ENCODE data around the gene KIR3DL2. TPM values are rescaled to one million over a fixed set of nuclear protein-coding genes. Genes with fewer than 3 reads are reported as not detected.

Gene KIR3DL2
- total RNA-seq, 1 donor from 2014 or later: not detected

DNA sequence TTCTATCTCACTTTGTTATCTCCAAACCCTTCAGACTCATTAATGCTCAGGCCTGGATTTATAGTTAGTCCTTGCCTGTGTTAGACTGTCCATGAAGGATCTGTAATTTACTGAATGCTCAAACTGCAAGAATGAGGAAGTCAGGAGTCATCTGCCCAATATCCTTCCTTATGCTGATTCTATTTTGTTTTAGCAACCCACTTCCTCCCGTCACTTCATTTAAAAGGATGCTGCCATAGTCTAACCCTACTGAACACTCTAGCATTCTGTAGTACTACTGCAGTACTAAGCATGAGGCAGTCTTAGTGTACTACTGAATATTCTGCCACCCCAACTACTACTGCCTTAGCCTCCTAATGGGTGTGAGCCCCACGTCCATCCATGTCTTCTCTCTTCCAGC, 25.3 kb downstream of the KIR3DL2 start:
- Mint-ChIP-seq H3K27me3 (ENCODE audit: low read depth) (peaks cover 23% of the 10 kb centered on the region), H3K27ac (no peak overlapping the region), H3K4me1 (no peaks in the 10 kb centered on the region), H3K9me3 (peaks cover 8% of the 10 kb centered on the region), H3K4me3 (no peak overlapping the region), H3K36me3 (no peaks in the 10 kb centered on the region)
- DNase-seq (ENCODE audit: low spot score in 2 of 2, unreplicated experiment in 2 of 2): no peak
- TF ChIP-seq, protein P1, sequence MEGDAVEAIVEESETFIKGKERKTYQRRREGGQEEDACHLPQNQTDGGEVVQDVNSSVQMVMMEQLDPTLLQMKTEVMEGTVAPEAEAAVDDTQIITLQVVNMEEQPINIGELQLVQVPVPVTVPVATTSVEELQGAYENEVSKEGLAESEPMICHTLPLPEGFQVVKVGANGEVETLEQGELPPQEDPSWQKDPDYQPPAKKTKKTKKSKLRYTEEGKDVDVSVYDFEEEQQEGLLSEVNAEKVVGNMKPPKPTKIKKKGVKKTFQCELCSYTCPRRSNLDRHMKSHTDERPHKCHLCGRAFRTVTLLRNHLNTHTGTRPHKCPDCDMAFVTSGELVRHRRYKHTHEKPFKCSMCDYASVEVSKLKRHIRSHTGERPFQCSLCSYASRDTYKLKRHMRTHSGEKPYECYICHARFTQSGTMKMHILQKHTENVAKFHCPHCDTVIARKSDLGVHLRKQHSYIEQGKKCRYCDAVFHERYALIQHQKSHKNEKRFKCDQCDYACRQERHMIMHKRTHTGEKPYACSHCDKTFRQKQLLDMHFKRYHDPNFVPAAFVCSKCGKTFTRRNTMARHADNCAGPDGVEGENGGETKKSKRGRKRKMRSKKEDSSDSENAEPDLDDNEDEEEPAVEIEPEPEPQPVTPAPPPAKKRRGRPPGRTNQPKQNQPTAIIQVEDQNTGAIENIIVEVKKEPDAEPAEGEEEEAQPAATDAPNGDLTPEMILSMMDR (IDR thresholded peaks at IDR 0.05; ENCODE audit: unreplicated experiment): no peak

DNA sequence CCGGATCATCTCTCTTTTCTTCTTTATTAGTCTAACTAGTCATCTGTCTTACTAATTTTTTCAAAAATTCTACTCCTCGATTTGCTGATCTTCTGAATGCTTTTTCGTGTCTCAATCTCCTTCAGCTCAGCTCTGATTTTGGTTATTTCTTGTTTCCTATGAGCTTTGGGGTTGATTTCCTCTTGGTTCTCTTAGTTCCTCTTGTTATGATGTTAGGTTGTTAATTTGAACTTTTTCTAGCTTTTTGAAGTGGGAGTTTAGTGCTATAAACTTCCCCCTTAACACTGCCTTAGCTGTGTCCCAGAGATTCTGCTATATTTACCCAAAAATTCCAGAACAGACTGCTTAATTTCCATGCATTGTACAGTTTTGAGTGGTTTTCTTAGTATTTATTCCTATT, 27.2 kb downstream of the KIR3DL2 start:
- Mint-ChIP-seq H3K4me1 (peaks cover 3% of the 10 kb centered on the region), H3K27me3 (ENCODE audit: low read depth) (peaks cover 34% of the 10 kb centered on the region), H3K4me3 (no peak overlapping the region)

DNA sequence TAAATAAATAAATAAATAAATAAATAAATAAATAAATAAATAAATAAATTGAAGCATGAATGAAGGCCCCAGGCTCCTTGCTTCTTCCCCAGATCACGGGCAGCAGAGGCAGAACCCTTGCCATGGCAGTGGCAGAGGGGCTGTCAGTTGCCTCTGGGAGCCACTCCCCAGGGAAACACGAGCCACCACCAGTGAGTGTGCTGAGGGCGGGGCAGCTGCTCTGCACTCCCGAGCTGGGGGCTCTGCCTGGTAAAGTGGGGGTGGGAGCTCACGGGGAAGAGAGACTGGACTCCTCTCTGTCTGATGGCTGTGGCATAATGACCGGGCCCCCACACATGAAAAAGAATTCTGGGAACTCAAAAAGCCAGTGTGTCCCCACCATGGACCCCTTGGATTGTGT, 31.6 kb downstream of the KIR3DL2 start:
- peaks cover 39% of the 10 kb centered on the region for H3K27me3 Mint-ChIP-seq (ENCODE audit: low read depth)
- H3K36me3 Mint-ChIP-seq: no peaks in the 10 kb centered on the region
- peaks cover 3% of the 10 kb centered on the region for H3K4me1 Mint-ChIP-seq
- H3K27ac Mint-ChIP-seq: no peak overlapping the region
- TF ChIP-seq, protein P1 (IDR thresholded peaks at IDR 0.05; ENCODE audit: unreplicated experiment): no peak
- no peak overlapping the region for H3K4me3 Mint-ChIP-seq
- no peak for DNase-seq (ENCODE audit: low spot score in 2 of 2, unreplicated experiment in 2 of 2)
- no peaks in the 10 kb centered on the region for H3K9me3 Mint-ChIP-seq

More for the DNA sequence above, 27.2 kb downstream of the KIR3DL2 start:
- TF ChIP-seq, protein P1 (IDR thresholded peaks at IDR 0.05; ENCODE audit: unreplicated experiment): no peak
- Mint-ChIP-seq H3K27ac (no peak overlapping the region), H3K9me3 (peaks cover under 1% of the 10 kb centered on the region), H3K36me3 (no peaks in the 10 kb centered on the region)
- no peak for DNase-seq (ENCODE audit: low spot score in 2 of 2, unreplicated experiment in 2 of 2)

DNA sequence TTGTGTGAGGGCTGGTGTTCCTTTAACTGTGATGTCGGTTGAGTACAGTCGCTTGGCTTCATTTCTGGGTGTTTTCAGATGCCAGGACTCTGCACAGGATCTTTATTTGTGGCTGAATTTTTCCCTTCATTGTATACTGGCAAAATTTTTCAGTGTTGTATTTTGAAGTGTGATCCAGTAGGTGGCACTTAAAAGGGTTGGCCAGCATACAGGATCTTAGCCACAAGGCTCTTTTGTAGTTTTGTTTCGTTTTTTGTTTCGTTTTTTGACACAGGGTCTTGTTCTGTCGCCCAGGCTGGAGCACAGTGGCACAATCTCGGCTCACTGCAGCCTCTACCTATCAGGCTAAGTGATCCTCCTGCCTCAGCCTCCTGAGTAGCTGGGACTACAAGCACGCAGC, 32.5 kb downstream of the KIR3DL2 start:
- Mint-ChIP-seq H3K27me3 (ENCODE audit: low read depth) (peaks cover 33% of the 10 kb centered on the region), H3K4me3 (no peak overlapping the region), H3K27ac (no peak overlapping the region), H3K36me3 (no peaks in the 10 kb centered on the region), H3K9me3 (no peaks in the 10 kb centered on the region), H3K4me1 (peaks cover 3% of the 10 kb centered on the region)
- TF ChIP-seq, protein P1 (IDR thresholded peaks at IDR 0.05; ENCODE audit: unreplicated experiment): no peak
- no peak for DNase-seq (ENCODE audit: low spot score in 2 of 2, unreplicated experiment in 2 of 2)

DNA sequence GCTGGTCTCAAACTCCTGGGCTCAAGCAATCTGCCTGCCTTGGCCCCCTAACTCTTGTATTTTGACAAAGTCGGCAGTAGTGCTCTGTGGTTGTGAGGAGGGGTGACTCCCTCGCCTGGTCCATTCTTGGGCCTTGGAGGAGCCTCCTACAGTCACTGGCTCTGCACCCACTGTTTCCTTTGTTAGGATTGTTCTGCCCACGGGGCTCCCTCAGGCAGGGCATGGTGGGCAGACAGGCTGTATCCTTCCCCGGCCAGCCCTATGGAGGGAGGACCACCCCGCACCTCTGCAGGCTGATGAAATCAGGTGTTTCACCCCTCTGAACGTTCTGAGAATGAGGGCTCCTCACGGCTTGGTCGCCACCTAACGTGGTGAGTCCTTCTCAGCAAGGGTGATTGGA, 33.0 kb downstream of the KIR3DL2 start:
- Mint-ChIP-seq H3K9me3 (no peaks in the 10 kb centered on the region), H3K27me3 (ENCODE audit: low read depth) (peaks cover 30% of the 10 kb centered on the region), H3K27ac (no peak overlapping the region), H3K4me3 (no peak overlapping the region), H3K36me3 (no peaks in the 10 kb centered on the region), H3K4me1 (peaks cover 3% of the 10 kb centered on the region)
- no peak for DNase-seq (ENCODE audit: low spot score in 2 of 2, unreplicated experiment in 2 of 2)
- TF ChIP-seq, protein P1 (IDR thresholded peaks at IDR 0.05; ENCODE audit: unreplicated experiment): no peak

DNA sequence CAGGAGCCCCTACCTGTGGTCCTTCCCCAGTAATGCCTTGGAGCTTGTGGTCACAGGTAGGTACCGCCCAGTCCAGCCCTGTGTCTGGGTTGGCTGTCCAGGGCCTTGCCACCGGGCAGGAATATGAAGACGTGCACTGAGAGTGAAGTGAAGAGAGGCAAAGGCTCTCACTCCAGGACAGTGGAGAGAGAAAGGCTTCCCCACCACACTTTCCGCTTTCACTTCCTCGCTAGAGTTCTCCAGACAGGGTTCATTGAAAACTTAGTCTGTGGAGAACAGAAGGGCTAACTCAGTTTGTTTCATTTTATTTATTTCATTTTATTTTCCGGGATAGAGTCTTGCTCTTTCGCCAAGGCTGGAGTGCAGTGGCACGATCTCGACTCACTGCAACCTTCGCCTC, 38.0 kb downstream of the KIR3DL2 start:
- Mint-ChIP-seq H3K9me3 (no peaks in the 10 kb centered on the region), H3K4me3 (no peak overlapping the region), H3K27ac (no peak overlapping the region), H3K27me3 (ENCODE audit: low read depth) (no peaks in the 10 kb centered on the region), H3K4me1 (peaks cover 6% of the 10 kb centered on the region), H3K36me3 (no peaks in the 10 kb centered on the region)
- TF ChIP-seq, protein P1 (IDR thresholded peaks at IDR 0.05; ENCODE audit: unreplicated experiment): no peak
- no peak for DNase-seq (ENCODE audit: low spot score in 2 of 2, unreplicated experiment in 2 of 2)

Measured in mesothelial cell of epicardium (in vitro differentiated cells).